ENCODE measurements around the gene WNT3A. TPM values are rescaled to one million over a fixed set of nuclear protein-coding genes. Genes with fewer than 3 reads are reported as not detected.

WNT3A gene
- total RNA-seq, 6 donors from 2014 or later = 1.0 to 19.6 (median 6.4) TPM

DNA sequence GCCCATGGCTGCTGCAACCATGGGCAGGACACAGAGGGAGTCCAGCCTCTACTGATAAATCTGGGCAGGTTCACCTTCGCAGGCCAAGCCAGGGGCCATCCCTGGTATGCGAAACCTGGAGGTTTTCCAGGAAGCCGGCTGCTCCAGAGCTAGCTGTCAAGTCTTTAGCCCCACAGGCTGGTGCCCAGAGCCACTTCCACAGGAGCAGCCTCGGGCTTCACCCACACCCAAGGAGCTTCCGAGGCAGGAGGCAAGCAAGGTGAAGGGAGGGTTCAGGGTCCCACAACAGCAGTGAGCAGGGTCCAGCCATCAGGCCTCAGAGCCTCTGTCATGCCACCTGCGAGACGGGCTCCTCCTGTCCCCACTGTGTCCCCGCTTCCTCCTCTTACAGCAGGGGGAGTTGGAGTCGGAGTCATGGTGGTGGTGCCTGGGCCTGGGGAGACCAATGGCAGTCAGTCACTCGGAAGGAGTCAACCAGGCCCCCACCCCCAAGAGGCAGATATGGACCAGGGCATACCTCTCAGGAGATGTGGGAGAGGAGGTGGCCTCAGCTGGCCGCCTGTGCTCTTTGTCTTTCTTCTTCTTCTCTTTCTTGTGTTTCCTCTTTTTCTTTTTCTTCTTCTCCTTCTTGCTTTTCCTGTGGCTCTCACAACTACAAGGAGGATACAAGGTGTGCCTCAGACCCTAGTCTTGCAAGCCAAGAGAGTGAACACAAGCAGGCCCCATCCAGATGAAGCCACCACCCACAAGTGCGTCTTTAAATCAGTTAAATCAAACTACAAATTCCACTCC is 94.2 kb downstream of the WNT3A start:
- ATAC-seq (ENCODE audit: low FRiP score in 2 of 2) (no peak), DNase-seq (no peak)
- peak overlapping the region in 1 of 4 donors; percentile 98 for H3K4me3 ChIP-seq
- peak overlapping the region in 1 of 4 donors; percentile 26 for H3K27ac ChIP-seq
- peaks cover 22 to 57% (median 51%) of the 10 kb centered on the region in 4 donors for H3K36me3 ChIP-seq
- peaks cover 24 to 48% (median 30%) of the 10 kb centered on the region in 4 donors for H3K4me1 ChIP-seq
- H3K9me3 ChIP-seq = no peaks in the 10 kb centered on the region
- TF ChIP-seq, protein P1, sequence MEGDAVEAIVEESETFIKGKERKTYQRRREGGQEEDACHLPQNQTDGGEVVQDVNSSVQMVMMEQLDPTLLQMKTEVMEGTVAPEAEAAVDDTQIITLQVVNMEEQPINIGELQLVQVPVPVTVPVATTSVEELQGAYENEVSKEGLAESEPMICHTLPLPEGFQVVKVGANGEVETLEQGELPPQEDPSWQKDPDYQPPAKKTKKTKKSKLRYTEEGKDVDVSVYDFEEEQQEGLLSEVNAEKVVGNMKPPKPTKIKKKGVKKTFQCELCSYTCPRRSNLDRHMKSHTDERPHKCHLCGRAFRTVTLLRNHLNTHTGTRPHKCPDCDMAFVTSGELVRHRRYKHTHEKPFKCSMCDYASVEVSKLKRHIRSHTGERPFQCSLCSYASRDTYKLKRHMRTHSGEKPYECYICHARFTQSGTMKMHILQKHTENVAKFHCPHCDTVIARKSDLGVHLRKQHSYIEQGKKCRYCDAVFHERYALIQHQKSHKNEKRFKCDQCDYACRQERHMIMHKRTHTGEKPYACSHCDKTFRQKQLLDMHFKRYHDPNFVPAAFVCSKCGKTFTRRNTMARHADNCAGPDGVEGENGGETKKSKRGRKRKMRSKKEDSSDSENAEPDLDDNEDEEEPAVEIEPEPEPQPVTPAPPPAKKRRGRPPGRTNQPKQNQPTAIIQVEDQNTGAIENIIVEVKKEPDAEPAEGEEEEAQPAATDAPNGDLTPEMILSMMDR (IDR thresholded peaks at IDR 0.05) = no peak
- TF ChIP-seq POLR2AphosphoS5 (IDR thresholded peaks at IDR 0.05) (no peak), EP300 (IDR thresholded peaks at IDR 0.05) (no peak), POLR2A (IDR thresholded peaks at IDR 0.05) (no peak)
- no peaks in the 10 kb centered on the region for H3K27me3 ChIP-seq
- WGBS, 2 donors = 79 to 81% methylated on average over 9 to 12 of the region's 12 CpGs

DNA sequence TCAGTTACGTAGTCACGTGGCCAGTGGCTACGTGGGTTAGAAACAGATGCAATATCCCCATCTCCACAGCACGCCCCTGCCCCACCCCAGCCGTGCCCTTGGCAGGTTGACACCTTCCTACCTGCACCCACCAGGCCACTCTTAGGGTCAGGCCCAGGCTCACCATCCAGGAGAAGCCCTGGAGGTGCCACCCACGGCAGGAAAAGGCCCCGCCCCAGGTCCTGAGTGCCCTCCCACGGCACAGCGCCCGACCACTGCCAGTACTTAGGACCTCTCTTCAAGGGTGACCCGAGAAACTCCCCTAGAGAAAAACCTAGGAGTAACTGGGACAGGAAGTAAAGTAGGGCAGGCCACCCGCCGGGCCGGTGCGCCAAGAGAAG is 94.8 kb downstream of the WNT3A start:
- ATAC-seq (ENCODE audit: low FRiP score in 2 of 2) = no peak
- DNase-seq = no peak
- Histone ChIP-seq H3K4me3 (peak overlapping the region in 3 of 4 donors; percentile 87 to 98 (median 88)), H3K27me3 (no peaks in the 10 kb centered on the region), H3K9me3 (no peaks in the 10 kb centered on the region), H3K27ac (peak overlapping the region; percentile 91 to 94 (median 92)), H3K36me3 (peaks cover 22 to 57% (median 48%) of the 10 kb centered on the region in 4 donors), H3K4me1 (peaks cover 20 to 42% (median 25%) of the 10 kb centered on the region in 4 donors)
- WGBS, 2 donors = 51 to 52% methylated on average over 6 to 11 of the region's 15 CpGs
- TF ChIP-seq POLR2AphosphoS5 (IDR thresholded peaks at IDR 0.05) (no peak), POLR2A (IDR thresholded peaks at IDR 0.05) (no peak), EP300 (IDR thresholded peaks at IDR 0.05) (no peak)
- TF ChIP-seq, protein P1 (IDR thresholded peaks at IDR 0.05) = no peak

DNA sequence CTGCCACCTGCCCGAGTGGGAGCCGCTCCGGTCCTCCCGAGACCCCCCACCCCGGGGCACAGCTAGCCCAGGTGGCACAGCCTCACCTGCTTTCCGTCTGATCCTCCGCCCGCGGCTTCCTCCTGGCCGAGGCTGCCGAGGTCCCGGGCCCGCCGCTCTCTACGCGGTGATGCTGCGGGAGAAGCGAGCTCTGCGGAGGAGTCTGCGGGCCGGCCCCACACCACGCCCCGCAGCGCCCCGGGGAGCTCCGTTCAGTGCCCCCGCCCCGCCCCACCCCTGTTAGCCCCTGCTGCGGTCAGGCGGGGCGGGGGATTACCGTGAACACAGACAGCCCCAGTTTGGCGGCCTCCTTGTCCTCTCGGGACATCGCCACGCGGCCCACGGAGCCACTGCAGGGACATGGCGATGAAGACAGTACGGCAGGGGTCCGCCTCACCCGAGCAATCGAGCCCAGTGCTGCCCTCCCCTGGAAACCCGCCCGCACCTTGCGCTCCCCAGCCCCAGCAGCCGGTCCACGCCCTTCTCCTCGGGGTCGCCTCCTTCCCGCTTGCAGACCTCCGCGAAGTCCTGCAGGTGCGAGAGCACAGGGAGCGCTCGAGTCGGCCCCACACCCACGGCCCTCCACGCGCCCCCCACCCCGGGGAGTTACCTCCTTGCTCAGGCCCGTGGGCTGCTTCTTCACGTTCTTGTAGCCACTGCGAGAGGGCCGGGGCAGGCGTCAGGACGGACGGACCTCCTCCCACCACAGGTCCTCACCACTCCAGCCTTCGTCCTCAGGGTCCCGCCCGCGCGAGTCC is 95.4 kb downstream of the WNT3A start:
- Histone ChIP-seq H3K27ac (peak overlapping the region; percentile 91 to 94 (median 92)), H3K4me1 (peaks cover 17 to 36% (median 22%) of the 10 kb centered on the region in 4 donors), H3K36me3 (peaks cover 22 to 57% (median 45%) of the 10 kb centered on the region in 4 donors), H3K27me3 (no peaks in the 10 kb centered on the region), H3K4me3 (peak overlapping the region; percentile 83 to 98 (median 88)), H3K9me3 (no peaks in the 10 kb centered on the region)
- TF ChIP-seq, protein P1 (IDR thresholded peaks at IDR 0.05) = peak in 4 of 6 experiments; percentile 23 to 45 (median 28)
- TF ChIP-seq POLR2A (IDR thresholded peaks at IDR 0.05) (no peak), EP300 (IDR thresholded peaks at IDR 0.05) (no peak), POLR2AphosphoS5 (IDR thresholded peaks at IDR 0.05) (no peak)
- WGBS, 2 donors = 11 to 17% methylated on average over 15 to 45 of the region's 73 CpGs
- DNase-seq = peak; percentile 63 to 88
- peak in 1 of 2 donors; percentile 27 for ATAC-seq (ENCODE audit: low FRiP score in 2 of 2)

DNA sequence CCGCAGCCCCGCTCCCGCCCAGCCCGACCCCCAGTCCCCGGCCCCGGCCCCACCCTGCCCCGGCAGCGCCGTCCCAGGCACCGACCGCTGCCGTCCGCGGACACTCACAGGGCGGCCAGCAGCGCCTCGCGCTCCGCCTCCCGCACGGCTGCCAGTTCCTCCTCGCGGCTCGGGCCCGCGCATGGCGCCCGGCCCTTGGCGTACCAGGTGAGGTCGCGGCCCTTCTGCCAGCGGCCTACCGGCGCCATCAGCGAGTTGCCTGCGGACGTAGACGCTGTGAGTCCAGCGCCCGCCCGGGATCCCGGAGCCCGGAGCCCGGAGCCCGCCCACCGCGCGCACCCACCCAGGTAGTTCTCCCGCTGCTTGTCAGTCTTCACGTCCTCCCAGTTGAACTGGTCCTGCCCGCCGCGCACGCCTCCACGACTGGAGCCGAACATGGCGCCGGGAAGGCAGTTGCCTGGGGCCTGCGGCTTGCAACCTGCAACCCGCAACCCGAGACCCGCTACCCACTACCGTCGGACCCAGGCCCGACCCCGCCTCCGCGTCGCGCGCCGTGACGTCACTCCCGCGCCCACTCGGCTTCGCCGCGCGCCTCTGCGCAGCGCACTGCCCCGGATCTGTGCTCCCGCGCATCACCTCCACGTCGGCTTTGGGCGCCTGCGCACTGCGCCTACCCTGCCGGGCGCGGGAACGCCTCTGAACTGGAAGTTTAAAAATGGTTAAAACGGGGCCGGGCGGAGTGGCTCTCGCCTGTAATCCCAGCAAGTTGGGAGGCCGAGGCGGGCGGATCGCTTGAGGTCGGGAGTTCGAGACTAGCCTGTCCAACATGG is 96.2 kb downstream of the WNT3A start, which contains the start of gene C1orf35:
Gene C1orf35 (minus strand): TSS at position 535 of the 830 bp plus-strand sequence. CDS start 98 bp downstream, at position 437.
- DNase-seq (peak; percentile 93 to 99), ATAC-seq (ENCODE audit: low FRiP score in 2 of 2) (peak; percentile 88 to 93)
- Histone ChIP-seq H3K27me3 (no peaks in the 10 kb centered on the region), H3K4me3 (peak within 1 kb of the TSS; percentile 83 to 98 (median 88)), H3K9me3 (no peaks in the 10 kb centered on the region), H3K27ac (peak within 1 kb of the TSS; percentile 91 to 94 (median 92)), H3K4me1 (peaks cover 21 to 41% (median 25%) of the 10 kb centered on the region in 4 donors), H3K36me3 (peaks cover 15 to 56% (median 42%) of the 10 kb centered on the region in 4 donors)
- WGBS, 2 donors = 0% methylated on average over 29 of the region's 104 CpGs; no CpG with 5 or more reads in 1 of the 2 donors
- TF ChIP-seq POLR2AphosphoS5 (IDR thresholded peaks at IDR 0.05) = peak; percentile 68 to 94
- peak in 3 of 4 donors; percentile 67 to 84 (median 72) for TF ChIP-seq POLR2A (IDR thresholded peaks at IDR 0.05)
- TF ChIP-seq EP300 (IDR thresholded peaks at IDR 0.05) = peak in 1 of 4 donors; percentile 41
- TF ChIP-seq, protein P1 (IDR thresholded peaks at IDR 0.05) = peak in 3 of 6 experiments; percentile 19 to 55 (median 35)

Data from upper lobe of left lung (tissue), 6 donors.